ENCODE measurements around the gene ADPRH.
A peak's percentile ranks its signal among the peaks of the same experiment; 100 is the strongest.

The ADPRH gene

DNA sequence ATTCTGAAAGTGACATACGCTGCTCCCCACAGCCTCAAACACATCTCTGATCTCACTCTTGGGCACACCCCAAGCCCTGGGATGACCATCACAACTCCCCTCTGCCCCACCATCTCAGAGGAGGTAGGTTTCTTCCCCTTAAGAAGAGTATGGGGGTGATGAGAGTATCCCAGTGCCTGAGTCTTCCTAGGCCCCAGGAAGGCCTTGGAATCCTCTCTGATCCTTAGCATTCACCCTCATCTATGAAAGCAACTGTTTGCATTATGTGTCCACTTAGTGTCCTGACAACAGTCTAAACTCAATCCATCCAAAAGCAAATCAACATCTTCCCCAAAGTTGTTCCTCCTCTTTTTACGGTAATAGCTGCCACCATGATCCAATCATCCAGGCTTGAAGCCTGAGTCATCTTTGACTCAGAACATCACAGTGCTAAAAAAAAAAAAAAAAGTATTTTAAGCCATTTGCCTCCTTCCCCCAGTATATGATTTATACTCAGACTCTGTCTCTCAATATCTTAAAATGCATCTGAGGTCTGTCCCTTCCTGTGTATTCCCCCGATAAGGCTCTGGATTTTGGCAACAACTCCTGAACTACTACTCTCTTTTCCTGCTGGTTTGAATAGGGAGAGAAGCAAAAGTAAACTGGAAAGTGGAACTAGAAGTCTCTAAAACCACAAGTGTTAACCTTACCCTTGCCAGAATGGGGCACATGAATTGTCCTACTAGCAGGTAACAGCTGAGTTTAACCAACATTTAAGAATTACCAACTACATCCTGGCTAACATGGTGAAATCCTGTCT, 58.6 kb downstream of the ADPRH start:
- Histone ChIP-seq H3K9ac (ENCODE audit: low read length) (no peak overlapping the region), H3K27ac (ENCODE audit: low read depth, low read length) (peak overlapping the region; percentile 68), H3K4me3 (ENCODE audit: low read length) (peak overlapping the region; percentile 16)

More for the DNA sequence above, 58.6 kb downstream of the ADPRH start:
- no peaks in the 10 kb centered on the region for H3K27me3 ChIP-seq (ENCODE audit: control insufficient read depth, insufficient read depth, low read length)
- H3K36me3 ChIP-seq (ENCODE audit: control insufficient read depth, insufficient read depth, low read length): peaks cover 3% of the 10 kb centered on the region
- H3K4me1 ChIP-seq (ENCODE audit: control insufficient read depth, insufficient read depth, low read length): no peaks in the 10 kb centered on the region
